CD14-positive monocyte (primary cell): Measurements from ENCODE around the gene EDN2. TPM values are rescaled to one million over a fixed set of nuclear protein-coding genes. Genes with fewer than 3 reads are reported as not detected.

Source experiments
- DNase-seq, 3 donors: peaks; one replicate each; pipeline ENCODE4 v3.0.0-alpha.2; 2011 to 2022
- H2AFZ ChIP-seq: 2 replicates; pipeline ENCODE4 v1.6.0; 2012; ENCODE audit warnings: mild to moderate bottlenecking, low read depth, low read length, inconsistent platforms; ENCODE audit not compliant: insufficient read depth, poor library complexity, severe bottlenecking
- H3K27ac ChIP-seq, 2 donors: 1 replicate in 1 of 2; 2 replicates in 1 of 2; pipeline ENCODE4 v1.5.1; 2012 to 2013; ENCODE audit warnings: low read length in 2 of 2, control low read depth in 1 of 2, inconsistent platforms in 1 of 2, low read depth in 1 of 2, mild to moderate bottlenecking in 1 of 2
- H3K27me3 ChIP-seq, 2 donors: one replicate each; pipeline versions ENCODE4 v1.6.0 to v1.6.1; 2011 to 2013; ENCODE audit warnings: low read length in 2 of 2; ENCODE audit not compliant: control insufficient read depth in 2 of 2, insufficient read depth in 2 of 2
- H3K36me3 ChIP-seq, 2 donors: replicated peaks in 1 of 2; 1 replicate in 1 of 2; 2 replicates in 1 of 2; pipeline versions ENCODE4 v1.5.1 to v1.6.1; 2012 to 2013; ENCODE audit warnings: low read length in 2 of 2, control low read depth in 1 of 2, inconsistent platforms in 1 of 2, mild to moderate bottlenecking in 1 of 2; ENCODE audit not compliant: insufficient read depth in 2 of 2, control insufficient read depth in 1 of 2
- H3K4me1 ChIP-seq, 2 donors: 1 replicate in 1 of 2; 2 replicates in 1 of 2; pipeline versions ENCODE4 v1.5.1 to v1.6.1; 2012 to 2013; ENCODE audit warnings: low read length in 2 of 2, control low read depth in 1 of 2, inconsistent platforms in 1 of 2, mild to moderate bottlenecking in 1 of 2, moderate library complexity in 1 of 2; ENCODE audit not compliant: insufficient read depth in 2 of 2, control insufficient read depth in 1 of 2
- H3K4me2 ChIP-seq: replicated peaks from 2 replicates; pipeline ENCODE3; 2012; ENCODE audit warnings: low read length, moderate library complexity, mild to moderate bottlenecking; ENCODE audit not compliant: poor library complexity, severe bottlenecking; ENCODE audit errors: extremely low read depth
- H3K4me3 ChIP-seq, 3 experiments: fragments of 200-600 bp in 1 of 3; sonication (generic) in 1 of 3; replicated peaks in 1 of 3; 1 replicate in 2 of 3; 2 replicates in 1 of 3; pipeline ENCODE4 v1.5.1; 2011 to 2013; ENCODE audit warnings: low read length in 3 of 3, mild to moderate bottlenecking in 3 of 3, control low read depth in 2 of 3, low read depth in 2 of 3, inconsistent platforms in 1 of 3, moderate library complexity in 1 of 3
- H3K79me2 ChIP-seq: 2 replicates; pipeline ENCODE4 v1.6.0; 2012; ENCODE audit warnings: mild to moderate bottlenecking, control low read depth, inconsistent platforms, low read length, moderate library complexity; ENCODE audit not compliant: insufficient read depth
- H3K9ac ChIP-seq: 2 replicates; pipeline ENCODE4 v1.6.0; 2017; ENCODE audit warnings: low read length, mild to moderate bottlenecking; ENCODE audit not compliant: insufficient read depth, poor library complexity, severe bottlenecking
- H3K9me3 ChIP-seq, 2 donors: replicated peaks in 1 of 2; 1 replicate in 1 of 2; 2 replicates in 1 of 2; pipeline versions ENCODE4 v1.5.1 to v1.6.1; 2012 to 2013; ENCODE audit warnings: low read length in 2 of 2, control low read depth in 1 of 2; ENCODE audit not compliant: control insufficient read depth in 1 of 2, insufficient read depth in 1 of 2
- H4K20me1 ChIP-seq: 2 replicates; pipeline ENCODE4 v1.6.0; 2012; ENCODE audit warnings: mild to moderate bottlenecking, low read length, control low read depth, moderate library complexity; ENCODE audit not compliant: insufficient read depth
- H3K27ac Mint-ChIP-seq, 7 donors: one replicate each; pipeline ENCODE4 v1.8.0; 2020; ENCODE audit warnings: mild to moderate bottlenecking in 7 of 7, mixed read lengths in 7 of 7, moderate library complexity in 6 of 7, inconsistent platforms in 2 of 7
- H3K27me3 Mint-ChIP-seq, 3 donors: one replicate each; pipeline ENCODE4 v1.8.0; 2021 to 2022; ENCODE audit warnings: low read depth in 3 of 3, mild to moderate bottlenecking in 3 of 3, mixed read lengths in 3 of 3, moderate library complexity in 3 of 3, inconsistent platforms in 1 of 3
- H3K36me3 Mint-ChIP-seq, 2 donors: one replicate each; pipeline ENCODE4 v1.8.0; 2020; ENCODE audit warnings: mixed read lengths in 2 of 2, inconsistent platforms in 1 of 2, mild to moderate bottlenecking in 1 of 2
- H3K4me1 Mint-ChIP-seq: one replicate; pipeline ENCODE4 v1.8.0; 2020; ENCODE audit warnings: mild to moderate bottlenecking, mixed read lengths
- H3K4me3 Mint-ChIP-seq, 2 donors: one replicate each; pipeline ENCODE4 v1.8.0; 2020; ENCODE audit warnings: mild to moderate bottlenecking in 2 of 2, mixed read lengths in 2 of 2, moderate library complexity in 1 of 2
- H3K9me3 Mint-ChIP-seq, 7 donors: one replicate each; pipeline ENCODE4 v1.8.0; 2020 to 2022; ENCODE audit warnings: mixed read lengths in 7 of 7, mild to moderate bottlenecking in 6 of 7, moderate library complexity in 6 of 7, inconsistent platforms in 2 of 7
- whole genome bisulfite sequencing: methylation state at CpG from one replicate; pipeline ENCODE4 v1.1.5; 2013; ENCODE audit warnings: missing lambda C conversion rate; ENCODE audit not compliant: insufficient coverage; 5-methylcytosine and 5-hydroxymethylcytosine counted together
- intact Hi-C, 2 donors: fragments of 100-400 bp; cut with micrococcal nuclease; formaldehyde crosslinking; loops; one replicate each; pipeline versions ENCODE4 v1.15.0 to v1.15.1; 2023
- polyA plus RNA-seq, 3 donors: library from polyadenylated mRNA; depleted of rRNA in 1 of 3; unstranded in 2 of 3; stranded (reverse) in 1 of 3; fragments of 300-500 nt in 2 of 3; fragments of >200 nt in 1 of 3; fragmentation: Illumina TruSeq in 2 of 3; gene quantifications; 1 replicate in 2 of 3; 2 replicates in 1 of 3; pipeline ENCODE4 v1.2.3, GENCODE V29; 2012 to 2021
- TF ChIP-seq, protein P1 (sequence below): fragments of 200-600 bp; IDR thresholded peaks from one replicate; pipeline ENCODE4 v1.8.0; 2022; ENCODE audit warnings: antibody characterized with exemption, mild to moderate bottlenecking

The EDN2 gene
- polyA plus RNA-seq, 3 donors, result not detected

DNA sequence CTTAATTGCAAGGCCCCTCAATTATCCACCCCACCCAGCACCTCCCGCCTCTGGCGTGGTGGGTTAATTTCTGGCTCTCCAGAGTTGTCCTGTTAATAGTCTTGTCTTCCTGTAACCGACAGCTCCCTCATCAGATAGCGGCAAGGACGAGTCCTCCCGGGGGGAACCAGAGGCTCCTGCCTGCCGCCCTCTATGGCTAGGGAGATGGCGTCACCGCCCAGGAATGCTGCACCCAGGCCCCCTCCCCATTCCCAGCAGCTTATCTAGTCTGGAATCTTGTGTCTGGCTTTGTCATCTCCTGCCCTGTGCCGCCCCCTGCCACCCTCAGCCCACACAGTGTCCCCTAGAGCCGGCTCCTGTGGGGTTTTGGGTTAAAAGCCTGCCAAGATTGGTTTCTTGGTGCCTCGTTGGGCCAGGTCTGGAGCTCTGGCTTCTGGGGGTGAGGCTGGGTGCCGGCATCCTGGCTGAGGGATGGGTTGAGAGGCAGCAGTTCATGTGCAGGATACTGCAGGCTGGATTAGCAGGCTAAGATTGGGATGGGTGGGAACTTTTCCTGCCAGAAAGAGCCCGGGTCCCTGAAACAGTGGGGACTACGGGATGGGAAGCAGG, 48.8 kb downstream of the EDN2 start:
- no peak overlapping the region for H3K27ac Mint-ChIP-seq
- H3K9me3 Mint-ChIP-seq, result no peaks in the 10 kb centered on the region
- WGBS, result 54% methylated on average over 12 of the region's 15 CpGs
- DNase-seq, result no peak
- H3K9ac ChIP-seq, result no peak overlapping the region
- intact Hi-C loops, result no loop called here
- no peaks in the 10 kb centered on the region for H3K36me3 ChIP-seq
- H3K4me1 ChIP-seq, result peaks cover 9 to 16% of the 10 kb centered on the region in 2 donors
- H3K27ac ChIP-seq, result no peak overlapping the region
- TF ChIP-seq, protein P1, sequence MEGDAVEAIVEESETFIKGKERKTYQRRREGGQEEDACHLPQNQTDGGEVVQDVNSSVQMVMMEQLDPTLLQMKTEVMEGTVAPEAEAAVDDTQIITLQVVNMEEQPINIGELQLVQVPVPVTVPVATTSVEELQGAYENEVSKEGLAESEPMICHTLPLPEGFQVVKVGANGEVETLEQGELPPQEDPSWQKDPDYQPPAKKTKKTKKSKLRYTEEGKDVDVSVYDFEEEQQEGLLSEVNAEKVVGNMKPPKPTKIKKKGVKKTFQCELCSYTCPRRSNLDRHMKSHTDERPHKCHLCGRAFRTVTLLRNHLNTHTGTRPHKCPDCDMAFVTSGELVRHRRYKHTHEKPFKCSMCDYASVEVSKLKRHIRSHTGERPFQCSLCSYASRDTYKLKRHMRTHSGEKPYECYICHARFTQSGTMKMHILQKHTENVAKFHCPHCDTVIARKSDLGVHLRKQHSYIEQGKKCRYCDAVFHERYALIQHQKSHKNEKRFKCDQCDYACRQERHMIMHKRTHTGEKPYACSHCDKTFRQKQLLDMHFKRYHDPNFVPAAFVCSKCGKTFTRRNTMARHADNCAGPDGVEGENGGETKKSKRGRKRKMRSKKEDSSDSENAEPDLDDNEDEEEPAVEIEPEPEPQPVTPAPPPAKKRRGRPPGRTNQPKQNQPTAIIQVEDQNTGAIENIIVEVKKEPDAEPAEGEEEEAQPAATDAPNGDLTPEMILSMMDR, result no peak
- no peak overlapping the region for H3K4me3 ChIP-seq
- H3K4me2 ChIP-seq, result no peak overlapping the region
- no peaks in the 10 kb centered on the region for H3K9me3 ChIP-seq
- no peaks in the 10 kb centered on the region for H3K79me2 ChIP-seq
- peaks cover 24 to 32% (median 31%) of the 10 kb centered on the region in 3 donors for H3K27me3 Mint-ChIP-seq
- peaks cover 0 to 7% of the 10 kb centered on the region in 2 donors for H3K27me3 ChIP-seq
- H3K4me3 Mint-ChIP-seq, result no peak overlapping the region
- H4K20me1 ChIP-seq, result no peaks in the 10 kb centered on the region
- no peaks in the 10 kb centered on the region for H3K36me3 Mint-ChIP-seq
- H3K4me1 Mint-ChIP-seq, result peaks cover 15% of the 10 kb centered on the region
- no peak overlapping the region for H2AFZ ChIP-seq

DNA sequence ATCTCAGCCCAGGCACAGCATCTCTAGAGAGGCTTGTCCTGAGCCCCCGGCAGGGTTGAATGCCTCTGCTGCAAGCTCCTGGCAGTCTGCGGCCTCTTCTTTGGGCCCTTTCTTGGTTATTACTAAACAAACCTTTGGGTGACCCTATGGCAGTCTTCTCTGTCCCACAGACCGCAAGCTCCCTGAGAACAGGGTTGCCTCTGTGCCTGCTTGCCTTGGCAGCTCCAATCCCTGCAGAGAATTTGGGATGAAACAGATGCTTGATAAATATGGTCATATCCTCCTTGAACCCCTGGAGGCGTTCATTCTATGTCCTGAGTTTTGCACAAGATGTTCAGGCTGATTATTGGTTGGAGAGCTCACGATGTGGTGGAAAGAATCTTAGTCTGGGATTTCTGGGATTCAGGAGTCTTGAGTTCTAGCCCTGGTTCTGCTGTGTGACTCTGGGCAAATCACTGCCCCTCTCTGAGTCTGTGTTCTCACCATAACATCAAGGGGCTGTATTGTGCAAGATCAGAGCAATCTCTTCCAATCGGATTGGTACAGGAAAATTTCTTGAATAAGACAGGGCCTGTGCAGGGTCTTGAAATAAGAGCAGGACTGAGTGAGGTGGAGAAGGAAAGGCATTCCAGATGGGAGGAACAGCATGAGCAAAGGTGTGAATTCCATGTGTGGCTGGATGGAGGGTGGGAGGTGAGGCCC, 49.6 kb downstream of the EDN2 start:
- Mint-ChIP-seq H3K4me3 (no peak overlapping the region), H3K27ac (no peak overlapping the region), H3K9me3 (no peaks in the 10 kb centered on the region), H3K4me1 (peaks cover 22% of the 10 kb centered on the region), H3K36me3 (no peaks in the 10 kb centered on the region), H3K27me3 (peaks cover 24 to 31% (median 30%) of the 10 kb centered on the region in 3 donors)
- H3K27ac ChIP-seq, result no peak overlapping the region
- WGBS, result 100% methylated on average over 3 of the region's 6 CpGs
- H3K9ac ChIP-seq, result no peak overlapping the region
- H4K20me1 ChIP-seq, result no peaks in the 10 kb centered on the region
- no peak for DNase-seq
- intact Hi-C loops, result no loop called here
- no peak overlapping the region for H2AFZ ChIP-seq
- H3K4me1 ChIP-seq, result peaks cover 9 to 17% of the 10 kb centered on the region in 2 donors
- no peaks in the 10 kb centered on the region for H3K36me3 ChIP-seq
- no peaks in the 10 kb centered on the region for H3K79me2 ChIP-seq
- TF ChIP-seq, protein P1, result no peak
- no peak overlapping the region for H3K4me3 ChIP-seq
- H3K9me3 ChIP-seq, result no peaks in the 10 kb centered on the region
- peaks cover 0 to 7% of the 10 kb centered on the region in 2 donors for H3K27me3 ChIP-seq
- H3K4me2 ChIP-seq, result no peak overlapping the region
